OCI-LY7 (cell line): ENCODE measurements around the gene DDX39B. TPM values are rescaled to one million over a fixed set of nuclear protein-coding genes. Genes with fewer than 3 reads are reported as not detected.

Experiments used
- BruUV-seq: library from RNA; stranded (reverse); fragments of 400-500 nt; replicated peaks from 2 replicates; lab custom pipeline; 2021; lab: Mats Ljungman, UMichigan
- CTCF ChIA-PET: fragments of 300-600 bp; sonication (Branson Sonifier 250); formaldehyde crosslinking; loops from one replicate; lab custom pipeline; 2022; ENCODE audit warnings: antibody characterized with exemption; ENCODE audit not compliant: unreplicated experiment; lab: Charles Lee
- POLR2A ChIA-PET: fragments of 300-600 bp; sonication (Branson Sonifier 250); formaldehyde crosslinking; loops from one replicate; lab custom pipeline; 2022; ENCODE audit warnings: antibody characterized with exemption; lab: Charles Lee
- DNase-seq: peaks from one replicate; pipeline ENCODE4 v3.0.0-alpha.2; 2015; ENCODE audit warnings: low spot score
- H2AFZ ChIP-seq: fragments of 200-600 bp; sonication (generic), shearing (Covaris generic); 2 replicates; pipeline ENCODE4 v1.6.1; 2014; ENCODE audit warnings: mild to moderate bottlenecking, antibody characterized with exemption, low read length, moderate library complexity
- H3K27ac ChIP-seq: fragments of 200-600 bp; sonication (generic); 2 replicates; pipeline ENCODE4 v1.5.1; 2014; ENCODE audit warnings: mixed run types, low read depth, mild to moderate bottlenecking, moderate library complexity, low read length, inconsistent platforms; ENCODE audit not compliant: poor library complexity, severe bottlenecking
- H3K36me3 ChIP-seq: fragments of 200-600 bp; sonication (generic); 2 replicates; pipeline ENCODE4 v1.6.1; 2014; ENCODE audit warnings: mild to moderate bottlenecking, antibody characterized with exemption, low read length, moderate library complexity, mixed read lengths; ENCODE audit not compliant: insufficient read depth
- H3K4me1 ChIP-seq: fragments of 200-600 bp; sonication (generic); 2 replicates; pipeline ENCODE4 v1.5.1; 2014; ENCODE audit warnings: mild to moderate bottlenecking, low read length; ENCODE audit not compliant: insufficient read depth, poor library complexity, severe bottlenecking
- H3K4me2 ChIP-seq: fragments of 200-600 bp; sonication (generic); 2 replicates; pipeline ENCODE4 v1.6.1; 2014; ENCODE audit warnings: mild to moderate bottlenecking, low read length
- H3K4me3 ChIP-seq: fragments of 200-600 bp; sonication (generic); 2 replicates; pipeline ENCODE4 v1.5.1; 2014; ENCODE audit warnings: mild to moderate bottlenecking, low read depth, low read length; ENCODE audit not compliant: poor library complexity, severe bottlenecking
- H3K79me2 ChIP-seq: fragments of 200-600 bp; sonication (generic); 2 replicates; pipeline ENCODE4 v1.6.1; 2016; ENCODE audit warnings: low read depth, mild to moderate bottlenecking, low read length, moderate library complexity, mixed read lengths; ENCODE audit not compliant: insufficient read depth
- H3K9me2 ChIP-seq: fragments of 200-600 bp; sonication (generic); 2 replicates; pipeline ENCODE4 v1.6.1; 2016; ENCODE audit warnings: mild to moderate bottlenecking, low read length, mixed read lengths; ENCODE audit not compliant: insufficient read depth
- H3K9me3 ChIP-seq: fragments of 200-600 bp; sonication (generic); 2 replicates; pipeline ENCODE4 v1.6.1; 2014; ENCODE audit warnings: mild to moderate bottlenecking, mixed run types, low read length, mixed read lengths
- H4K20me1 ChIP-seq: fragments of 200-600 bp; sonication (generic); 2 replicates; pipeline ENCODE4 v1.6.1; 2014; ENCODE audit warnings: mild to moderate bottlenecking, antibody characterized with exemption, low read length, moderate library complexity, mixed read lengths; ENCODE audit not compliant: insufficient read depth
- EZH2phosphoT487 ChIP-seq: fragments of 200-600 bp; sonication (generic); IDR thresholded peaks from 2 replicates; pipeline ENCODE4 v1.6.1; 2018; ENCODE audit warnings: low read depth, borderline replicate concordance, mild to moderate bottlenecking, mixed run types, antibody characterized with exemption, low read length, moderate library complexity, mixed read lengths
- intact Hi-C: fragments of 100-400 bp; cut with micrococcal nuclease; formaldehyde crosslinking; loops from one replicate; pipeline ENCODE4 v1.10.0; 2022; ENCODE audit not compliant: unreplicated experiment
- total RNA-seq, 2 experiments: library from RNA; depleted of rRNA in 1 of 2; stranded (reverse); fragments of >200 nt in 1 of 2; shearing (Covaris generic) in 1 of 2; gene quantifications; 2 replicates each; pipeline ENCODE4 v1.2.3, GENCODE V29; 2014 to 2022
- TF ChIP-seq, protein P1 (sequence below): fragments of 200-600 bp; sonication (generic); conservative IDR thresholded peaks from 2 replicates; pipeline ENCODE4 v1.5.1; 2014; ENCODE audit warnings: mild to moderate bottlenecking, antibody characterized with exemption, low read length, moderate library complexity, mixed read lengths

DDX39B gene
- total RNA-seq, 2 experiments from 2014 or later, result 481 to 736 TPM

DNA sequence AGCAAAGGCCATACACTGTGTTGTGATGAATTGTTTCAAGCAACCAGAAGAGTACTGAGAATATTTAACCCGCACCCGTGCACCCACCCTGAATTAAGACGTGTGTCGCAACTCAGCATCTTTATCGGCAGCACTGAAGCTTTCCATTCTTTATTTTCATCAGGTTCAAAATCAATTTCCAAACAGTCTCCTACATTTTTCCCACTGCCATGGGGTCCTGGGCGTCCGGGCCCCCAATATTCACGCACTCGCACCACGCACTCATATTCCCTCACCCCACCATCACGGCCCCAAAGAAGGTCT is 38.6 kb upstream of the DDX39B start:
- no peak for DNase-seq
- peak overlapping the region; percentile 88 for H3K4me2 ChIP-seq
- BruUV-seq, result no TSS peak
- H4K20me1 ChIP-seq, result no peaks in the 10 kb centered on the region
- no peak overlapping the region for H2AFZ ChIP-seq
- peak overlapping the region; percentile 87 for H3K4me3 ChIP-seq
- CTCF ChIA-PET, result interaction anchor here (1.3 to 4.4 kb wide), 2 partner anchors 17 to 32 kb away, joined by 3 to 27 read pairs; no protein-coding TSS in a partner anchor
- intact Hi-C loops, result loop anchor here (10.0 kb wide), 1 partner anchor 176 kb away; the partner anchor contains the start of gene MICA
- H3K4me1 ChIP-seq, result peaks cover 78% of the 10 kb centered on the region
- no peaks in the 10 kb centered on the region for H3K9me3 ChIP-seq
- POLR2A ChIA-PET, result interaction anchor here (0.8 to 6.0 kb wide), 4 partner anchors 11 to 63 kb away, joined by 3 to 49 read pairs (median 6); no protein-coding TSS in a partner anchor
- no peaks in the 10 kb centered on the region for H3K9me2 ChIP-seq
- H3K27ac ChIP-seq, result no peak overlapping the region
- peaks cover 15% of the 10 kb centered on the region; the same call in 1 of the 2 replicates for H3K79me2 ChIP-seq
- TF ChIP-seq, protein P1, sequence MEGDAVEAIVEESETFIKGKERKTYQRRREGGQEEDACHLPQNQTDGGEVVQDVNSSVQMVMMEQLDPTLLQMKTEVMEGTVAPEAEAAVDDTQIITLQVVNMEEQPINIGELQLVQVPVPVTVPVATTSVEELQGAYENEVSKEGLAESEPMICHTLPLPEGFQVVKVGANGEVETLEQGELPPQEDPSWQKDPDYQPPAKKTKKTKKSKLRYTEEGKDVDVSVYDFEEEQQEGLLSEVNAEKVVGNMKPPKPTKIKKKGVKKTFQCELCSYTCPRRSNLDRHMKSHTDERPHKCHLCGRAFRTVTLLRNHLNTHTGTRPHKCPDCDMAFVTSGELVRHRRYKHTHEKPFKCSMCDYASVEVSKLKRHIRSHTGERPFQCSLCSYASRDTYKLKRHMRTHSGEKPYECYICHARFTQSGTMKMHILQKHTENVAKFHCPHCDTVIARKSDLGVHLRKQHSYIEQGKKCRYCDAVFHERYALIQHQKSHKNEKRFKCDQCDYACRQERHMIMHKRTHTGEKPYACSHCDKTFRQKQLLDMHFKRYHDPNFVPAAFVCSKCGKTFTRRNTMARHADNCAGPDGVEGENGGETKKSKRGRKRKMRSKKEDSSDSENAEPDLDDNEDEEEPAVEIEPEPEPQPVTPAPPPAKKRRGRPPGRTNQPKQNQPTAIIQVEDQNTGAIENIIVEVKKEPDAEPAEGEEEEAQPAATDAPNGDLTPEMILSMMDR, result no peak
- H3K36me3 ChIP-seq, result peaks cover 13% of the 10 kb centered on the region; the same call in 1 of the 2 replicates

DNA sequence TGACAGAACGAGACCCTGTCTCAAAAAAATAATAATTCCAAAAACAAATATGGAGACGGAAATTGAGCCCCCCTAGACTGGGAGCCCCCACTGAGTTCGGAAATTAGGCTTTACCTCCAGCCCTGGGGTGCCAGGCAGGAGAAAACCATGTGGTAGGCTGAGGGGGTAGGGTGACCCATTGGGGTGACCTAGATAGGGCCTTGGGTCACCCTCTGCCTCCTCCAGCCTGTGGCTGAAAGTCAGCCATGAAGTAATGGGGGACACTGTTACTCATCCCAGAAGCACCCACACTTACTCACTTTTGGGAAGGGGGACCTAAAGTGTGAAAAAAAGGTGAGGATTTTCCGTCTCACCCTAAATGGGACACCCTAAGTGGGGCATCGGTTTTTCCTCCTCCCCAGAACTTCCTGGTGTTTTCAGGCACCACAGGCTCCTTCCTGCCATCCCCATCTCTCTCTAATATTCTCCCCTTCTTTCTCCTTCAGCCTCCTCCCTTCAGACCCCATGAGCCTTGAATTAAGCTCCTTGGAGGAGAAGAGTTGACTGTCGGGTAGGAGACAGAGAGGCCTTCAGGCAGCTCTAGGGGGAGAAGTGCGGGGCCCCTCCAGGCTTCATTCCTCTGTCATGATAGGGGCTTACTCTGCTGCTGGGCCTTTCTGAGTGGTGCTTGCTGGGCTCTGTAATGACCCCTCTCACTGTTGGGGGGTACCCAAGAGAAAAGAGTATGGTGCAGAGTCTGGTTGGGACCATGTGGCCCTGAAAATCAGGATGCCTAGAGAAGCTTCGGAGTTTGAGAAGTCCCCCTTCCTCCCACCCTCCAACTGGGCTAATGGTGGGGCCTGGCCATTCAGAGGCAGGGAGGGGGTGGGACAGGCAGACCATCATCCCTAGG is 38.0 kb upstream of the DDX39B start:
- CTCF ChIA-PET, result interaction anchor here (1.3 to 4.4 kb wide), 2 partner anchors 18 to 31 kb away, joined by 3 to 27 read pairs; no protein-coding TSS in a partner anchor
- Histone ChIP-seq H3K4me2 (peak overlapping the region; percentile 88), H3K9me2 (no peaks in the 10 kb centered on the region), H4K20me1 (no peaks in the 10 kb centered on the region), H2AFZ (no peak overlapping the region), H3K4me1 (peaks cover 78% of the 10 kb centered on the region), H3K27ac (no peak overlapping the region), H3K9me3 (no peaks in the 10 kb centered on the region), H3K4me3 (peak overlapping the region; percentile 87), H3K36me3 (peaks cover 13% of the 10 kb centered on the region; the same call in 1 of the 2 replicates), H3K79me2 (peaks cover 15% of the 10 kb centered on the region; the same call in 1 of the 2 replicates)
- no TSS peak for BruUV-seq
- intact Hi-C loops, result loop anchor here (10.0 kb wide), 1 partner anchor 175 kb away; the partner anchor contains the start of gene MICA
- TF ChIP-seq, protein P1, result no peak
- no peak for TF ChIP-seq EZH2phosphoT487
- no peak for DNase-seq
- POLR2A ChIA-PET, result interaction anchor here (0.8 to 6.0 kb wide), 4 partner anchors 10 to 63 kb away, joined by 3 to 49 read pairs (median 6); no protein-coding TSS in a partner anchor
